Stimulated activated effector memory CD8-positive, alpha-beta T cell treated with anti-CD3 and anti-CD28 coated beads, Interleukin-12 subunit alpha, Interleukin-12 subunit beta, amount 100 ng/mL, for 72 hours (primary cell): ENCODE results near the gene ZNF789.

Experiments used
- ATAC-seq: fragments of 150-1000 bp; cut with Tn5 transposase; 2 replicates; pipeline ENCODE4 v1.10.0; 2021
- DNase-seq, 2 donors: peaks; one replicate each; pipeline ENCODE4 v3.0.0; 2021 to 2022; ENCODE audit warnings: low spot score in 2 of 2
- H3K27ac Mint-ChIP-seq: one replicate; pipeline ENCODE4 v1.8.0; 2022; ENCODE audit warnings: mild to moderate bottlenecking, mixed read lengths
- H3K36me3 Mint-ChIP-seq: one replicate; pipeline ENCODE4 v1.8.0; 2022; ENCODE audit warnings: mild to moderate bottlenecking, mixed read lengths
- H3K4me1 Mint-ChIP-seq: one replicate; pipeline ENCODE4 v1.8.0; 2022; ENCODE audit warnings: mixed read lengths
- H3K4me3 Mint-ChIP-seq: one replicate; pipeline ENCODE4 v1.8.0; 2022; ENCODE audit warnings: mild to moderate bottlenecking, mixed read lengths
- H3K9me3 Mint-ChIP-seq: one replicate; pipeline ENCODE4 v1.8.0; 2022; ENCODE audit warnings: mixed read lengths

The ZNF789 gene

DNA sequence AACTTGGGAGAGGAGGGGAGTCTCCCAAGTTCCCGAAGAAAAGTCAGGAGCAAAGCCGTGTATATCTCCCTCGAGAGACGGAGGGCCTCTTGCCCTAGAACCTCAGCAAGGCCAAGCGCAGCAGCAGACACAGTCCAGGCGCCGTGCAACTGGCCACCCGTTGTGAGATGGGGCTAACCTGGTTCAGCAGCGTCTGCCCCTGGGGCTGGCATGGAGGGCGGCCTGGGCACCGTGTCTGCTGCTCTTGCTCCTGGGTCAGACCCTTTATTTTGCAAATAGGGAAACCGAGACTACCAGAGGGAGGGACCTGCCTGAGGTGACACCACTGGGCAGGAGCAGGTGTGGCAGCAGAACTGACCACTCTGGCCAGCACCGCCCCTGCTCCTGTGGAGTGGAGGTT, 20.1 kb upstream of the ZNF789 start:
- H3K4me1 Mint-ChIP-seq, result peaks cover 19% of the 10 kb centered on the region
- DNase-seq (no peak), ATAC-seq (no peak)
- no peak overlapping the region for H3K27ac Mint-ChIP-seq
- H3K4me3 Mint-ChIP-seq, result no peak overlapping the region
- H3K36me3 Mint-ChIP-seq, result peaks cover 94% of the 10 kb centered on the region
- H3K9me3 Mint-ChIP-seq, result no peaks in the 10 kb centered on the region

- peaks cover 19% of the 10 kb centered on the region for H3K4me1 Mint-ChIP-seq
- peaks cover 94% of the 10 kb centered on the region for H3K36me3 Mint-ChIP-seq
- no peak overlapping the region for H3K4me3 Mint-ChIP-seq
- DNase-seq, result no peak
- no peak overlapping the region for H3K27ac Mint-ChIP-seq
- ATAC-seq, result no peak
- no peaks in the 10 kb centered on the region for H3K9me3 Mint-ChIP-seq
Measured at GRCh38 chr7:99453105-99453504, 19.6 kb upstream of the ZNF789 start.

DNA sequence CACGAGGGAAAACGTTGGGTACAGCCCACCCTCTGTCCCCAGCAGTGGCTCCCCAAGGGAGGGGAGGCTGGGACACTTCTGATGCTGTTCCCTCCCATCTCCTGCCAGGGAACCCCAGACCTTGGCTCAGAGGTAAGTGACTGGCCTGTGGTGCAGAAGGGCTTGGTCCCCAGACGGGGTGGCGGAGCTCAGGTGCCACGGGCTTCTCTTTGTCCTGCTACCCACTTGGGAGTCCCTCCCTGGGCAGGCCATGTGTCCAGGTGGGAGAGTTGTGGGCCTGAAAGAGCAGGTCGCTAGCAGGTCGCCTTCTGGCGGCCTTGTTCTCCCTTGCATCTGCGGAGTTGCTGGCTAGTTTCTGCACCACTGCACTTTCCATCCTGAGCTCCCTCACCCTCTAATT, 16.8 kb upstream of the ZNF789 start:
- Mint-ChIP-seq H3K9me3 (no peaks in the 10 kb centered on the region), H3K36me3 (peaks cover 94% of the 10 kb centered on the region), H3K27ac (no peak overlapping the region), H3K4me3 (no peak overlapping the region), H3K4me1 (peaks cover 34% of the 10 kb centered on the region)
- DNase-seq (no peak), ATAC-seq (no peak)

GRCh38 chr7:99456288-99456687, 16.4 kb upstream of the ZNF789 start:
- no peak for DNase-seq
- peaks cover 94% of the 10 kb centered on the region for H3K36me3 Mint-ChIP-seq
- ATAC-seq, result no peak
- H3K9me3 Mint-ChIP-seq, result no peaks in the 10 kb centered on the region
- no peak overlapping the region for H3K4me3 Mint-ChIP-seq
- H3K27ac Mint-ChIP-seq, result no peak overlapping the region
- H3K4me1 Mint-ChIP-seq, result peaks cover 35% of the 10 kb centered on the region

GRCh38 chr7:99457050-99457649, 15.5 kb upstream of the ZNF789 start:
- Mint-ChIP-seq H3K36me3 (peaks cover 96% of the 10 kb centered on the region), H3K4me3 (no peak overlapping the region), H3K9me3 (no peaks in the 10 kb centered on the region), H3K27ac (peak overlapping the region; percentile 58), H3K4me1 (peaks cover 35% of the 10 kb centered on the region)
- DNase-seq (no peak), ATAC-seq (no peak)

GRCh38 chr7:99457650-99458493, 14.8 kb upstream of the ZNF789 start:
- Mint-ChIP-seq H3K4me3 (no peak overlapping the region), H3K4me1 (peaks cover 38% of the 10 kb centered on the region), H3K36me3 (peaks cover 96% of the 10 kb centered on the region), H3K27ac (peak overlapping the region; percentile 19), H3K9me3 (no peaks in the 10 kb centered on the region)
- no peak for ATAC-seq
- DNase-seq, result no peak

GRCh38 chr7:99459087-99459486, 13.6 kb upstream of the ZNF789 start:
- Mint-ChIP-seq H3K4me3 (no peak overlapping the region), H3K9me3 (no peaks in the 10 kb centered on the region), H3K4me1 (peaks cover 44% of the 10 kb centered on the region), H3K36me3 (peaks cover 96% of the 10 kb centered on the region), H3K27ac (peak overlapping the region; percentile 19)
- DNase-seq, result no peak
- ATAC-seq, result peak; percentile 64

DNA sequence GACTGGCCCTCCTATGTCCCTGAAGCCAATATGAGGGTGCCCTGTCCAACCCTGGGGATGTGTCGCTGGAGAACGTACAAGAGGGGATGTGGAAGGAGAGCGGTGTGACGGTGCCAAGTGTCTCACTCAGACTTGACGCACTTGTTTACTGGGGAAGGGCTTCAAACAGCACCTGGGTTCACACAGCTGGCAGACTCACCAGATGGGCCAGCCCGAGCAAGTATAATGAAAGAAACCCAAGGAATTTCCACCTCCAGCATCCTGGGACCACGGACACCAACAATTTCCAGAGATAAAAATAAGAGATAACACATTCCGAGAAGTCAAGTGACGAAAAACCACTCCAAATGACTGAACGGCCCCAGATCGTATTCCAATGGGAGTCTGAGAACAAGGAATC, 12.0 kb upstream of the ZNF789 start:
- Mint-ChIP-seq H3K36me3 (peaks cover 95% of the 10 kb centered on the region), H3K4me3 (no peak overlapping the region), H3K4me1 (peaks cover 47% of the 10 kb centered on the region), H3K9me3 (no peaks in the 10 kb centered on the region), H3K27ac (peak overlapping the region; percentile 9)
- no peak for DNase-seq
- ATAC-seq, result no peak

GRCh38 chr7:99461221-99461620, 11.5 kb upstream of the ZNF789 start:
- H3K4me3 Mint-ChIP-seq, result no peak overlapping the region
- H3K36me3 Mint-ChIP-seq, result peaks cover 95% of the 10 kb centered on the region
- DNase-seq (no peak), ATAC-seq (no peak)
- H3K27ac Mint-ChIP-seq, result peak overlapping the region; percentile 9
- H3K4me1 Mint-ChIP-seq, result peaks cover 53% of the 10 kb centered on the region
- no peaks in the 10 kb centered on the region for H3K9me3 Mint-ChIP-seq

DNA sequence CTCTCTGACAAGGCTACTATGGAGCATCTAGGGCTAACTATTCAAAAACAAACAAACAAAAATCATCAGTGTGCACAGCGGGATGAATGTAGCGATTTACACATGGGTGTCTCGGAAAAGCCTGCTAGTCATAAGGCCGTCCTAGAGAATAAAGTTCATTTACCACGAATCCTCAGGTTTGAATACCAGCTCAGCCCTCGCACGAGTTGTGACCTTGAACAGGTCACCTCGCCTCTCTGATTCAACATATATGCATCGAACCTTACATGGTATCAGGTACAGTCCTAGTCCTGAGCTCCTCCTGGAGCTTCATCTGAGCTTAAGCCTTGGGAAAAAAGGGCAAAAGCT, 7.3 kb upstream of the ZNF789 start:
- H3K9me3 Mint-ChIP-seq, result no peaks in the 10 kb centered on the region
- peak overlapping the region; percentile 94 for H3K4me3 Mint-ChIP-seq
- DNase-seq (no peak), ATAC-seq (peak; percentile 6)
- peaks cover 30% of the 10 kb centered on the region for H3K4me1 Mint-ChIP-seq
- peaks cover 55% of the 10 kb centered on the region for H3K36me3 Mint-ChIP-seq
- H3K27ac Mint-ChIP-seq, result peak overlapping the region; percentile 95

DNA sequence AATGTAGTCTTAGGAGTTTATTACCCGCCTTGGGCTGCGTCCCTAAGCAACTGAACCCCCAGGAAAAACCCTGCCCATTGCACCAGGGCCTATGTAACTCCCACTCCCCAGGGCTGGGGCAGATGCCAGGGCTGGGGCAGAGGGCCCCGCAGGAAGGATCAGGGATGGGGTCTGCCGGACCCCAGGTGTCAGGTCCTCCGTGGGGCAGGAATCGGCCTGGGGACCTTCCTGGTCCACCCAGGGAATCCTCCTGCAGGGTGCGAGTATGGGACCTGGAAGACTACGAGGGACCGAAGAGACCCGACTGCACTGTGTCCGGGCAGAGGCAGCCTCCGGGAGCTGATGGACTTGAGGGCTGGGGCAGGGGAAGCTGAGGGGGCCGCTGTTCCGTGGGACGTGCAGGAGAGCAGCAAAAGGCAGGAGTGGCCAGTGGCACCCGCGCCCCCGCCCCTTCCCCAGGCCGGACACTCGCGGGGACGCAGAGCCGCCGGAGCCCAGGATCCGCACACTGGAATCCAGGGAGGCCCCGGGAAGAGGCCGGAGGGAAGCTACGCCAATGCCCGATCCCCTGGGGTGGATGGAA, 4.3 kb upstream of the ZNF789 start:
- Mint-ChIP-seq H3K4me1 (peaks cover 36% of the 10 kb centered on the region), H3K9me3 (no peaks in the 10 kb centered on the region), H3K4me3 (no peak overlapping the region), H3K36me3 (peaks cover 42% of the 10 kb centered on the region), H3K27ac (no peak overlapping the region)
- DNase-seq, result no peak
- no peak for ATAC-seq

- peaks cover 31% of the 10 kb centered on the region for H3K4me1 Mint-ChIP-seq
- H3K36me3 Mint-ChIP-seq, result peaks cover 39% of the 10 kb centered on the region
- no peaks in the 10 kb centered on the region for H3K9me3 Mint-ChIP-seq
- ATAC-seq, result no peak
- no peak overlapping the region for H3K4me3 Mint-ChIP-seq
- no peak overlapping the region for H3K27ac Mint-ChIP-seq
- DNase-seq, result no peak
Measured at GRCh38 chr7:99469381-99470065, 3.2 kb upstream of the ZNF789 start.

GRCh38 chr7:99473315-99473596, 566 bp downstream of the ZNF789 start:
- ATAC-seq, result no peak
- Mint-ChIP-seq H3K4me1 (peaks cover 38% of the 10 kb centered on the region), H3K27ac (peak overlapping the region; percentile 96)

GRCh38 chr7:99476107-99476506, 3.4 kb downstream of the ZNF789 start:
- Mint-ChIP-seq H3K4me1 (peaks cover 48% of the 10 kb centered on the region), H3K27ac (no peak overlapping the region), H3K36me3 (peaks cover 55% of the 10 kb centered on the region), H3K4me3 (no peak overlapping the region), H3K9me3 (no peaks in the 10 kb centered on the region)
- ATAC-seq, result no peak
- no peak for DNase-seq

More at GRCh38 chr7:99473315-99473596, 566 bp downstream of the ZNF789 start:
- peaks cover 30% of the 10 kb centered on the region for H3K36me3 Mint-ChIP-seq
- H3K4me3 Mint-ChIP-seq, result peak overlapping the region; percentile 98
- no peaks in the 10 kb centered on the region for H3K9me3 Mint-ChIP-seq
- DNase-seq, result no peak

DNA sequence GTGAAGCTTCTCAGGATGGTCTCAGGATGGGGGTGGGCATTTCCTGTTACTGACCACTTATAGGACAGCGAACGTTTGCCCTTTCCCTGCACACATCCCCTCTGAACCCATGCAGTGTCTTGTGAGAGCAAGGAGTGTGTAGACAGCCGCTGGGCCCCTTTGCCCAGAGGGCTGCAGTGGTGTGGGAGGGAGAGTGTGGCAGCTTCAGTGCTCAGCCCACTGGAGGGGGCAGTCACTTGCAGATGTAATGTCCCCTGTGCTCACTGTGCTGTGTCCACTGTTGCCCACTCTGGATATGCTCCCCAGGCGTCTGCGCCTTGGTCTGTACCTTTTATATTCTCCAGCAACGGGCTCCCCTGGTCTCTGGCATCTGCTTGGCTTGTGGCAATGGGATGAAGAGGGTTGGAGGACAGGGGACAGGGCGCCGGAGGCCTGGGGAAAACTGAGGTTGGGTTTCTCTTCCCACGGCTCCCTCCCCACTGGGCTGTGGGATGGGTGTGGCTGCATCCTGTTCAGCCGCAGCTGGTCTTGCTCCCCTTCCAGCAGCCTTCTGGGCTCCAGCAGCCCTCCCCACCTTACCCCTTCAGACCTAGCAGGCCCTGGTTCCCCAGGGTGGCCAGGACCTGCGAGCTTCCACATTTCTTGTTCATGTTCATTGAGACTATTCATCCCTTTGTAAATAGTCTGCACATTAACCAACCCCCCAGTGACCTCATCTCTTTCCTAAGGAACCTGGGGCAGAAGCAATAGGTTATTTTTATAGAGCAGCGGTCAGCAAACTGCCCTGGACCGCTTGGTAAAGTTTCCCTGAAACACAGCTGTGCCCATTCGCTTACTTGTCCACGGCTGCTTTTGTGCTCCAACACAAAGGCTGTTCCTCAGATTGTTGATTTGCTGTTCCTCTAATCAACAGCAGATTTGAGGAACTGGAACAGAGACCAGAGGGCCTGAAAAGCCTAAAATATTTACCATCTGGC, 6.1 kb downstream of the ZNF789 start:
- H3K36me3 Mint-ChIP-seq, result peaks cover 62% of the 10 kb centered on the region
- peak overlapping the region; percentile 81 for H3K27ac Mint-ChIP-seq
- peaks cover 34% of the 10 kb centered on the region for H3K4me1 Mint-ChIP-seq
- DNase-seq (no peak), ATAC-seq (peak; percentile 24)
- H3K4me3 Mint-ChIP-seq, result no peak overlapping the region
- H3K9me3 Mint-ChIP-seq, result no peaks in the 10 kb centered on the region
